OCI-LY7 (cell line): ENCODE results near the gene VIPR2.

Source experiments
- EZH2phosphoT487 ChIP-seq: fragments of 200-600 bp; sonication (generic); IDR thresholded peaks from 2 replicates; pipeline ENCODE4 v1.6.1; 2018; ENCODE audit warnings: low read depth, borderline replicate concordance, mild to moderate bottlenecking, mixed run types, antibody characterized with exemption, low read length, moderate library complexity, mixed read lengths
- TF ChIP-seq, protein P1 (sequence below): fragments of 200-600 bp; sonication (generic); conservative IDR thresholded peaks from 2 replicates; pipeline ENCODE4 v1.5.1; 2014; ENCODE audit warnings: mild to moderate bottlenecking, antibody characterized with exemption, low read length, moderate library complexity, mixed read lengths

DNA sequence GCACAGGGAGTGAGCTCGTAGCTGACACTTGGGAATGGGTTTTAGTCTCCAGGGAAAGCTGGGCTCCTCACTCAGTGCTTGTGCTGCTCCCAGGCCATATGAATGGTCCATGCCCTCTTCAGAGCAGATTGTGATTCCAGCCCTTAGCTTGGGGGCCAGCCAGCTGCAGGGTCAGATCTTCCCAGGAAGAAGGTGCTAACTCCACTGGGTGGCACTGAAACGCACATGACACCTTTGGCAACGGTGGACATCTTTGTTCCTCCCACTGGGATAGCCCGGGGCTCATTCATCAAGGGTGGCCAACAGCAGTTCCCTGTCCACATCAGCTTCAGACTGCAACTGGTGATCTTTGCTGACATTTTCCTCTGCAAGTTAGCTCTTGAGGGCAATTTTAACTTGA lies 159.1 kb downstream of the VIPR2 start:
- TF ChIP-seq, protein P1, sequence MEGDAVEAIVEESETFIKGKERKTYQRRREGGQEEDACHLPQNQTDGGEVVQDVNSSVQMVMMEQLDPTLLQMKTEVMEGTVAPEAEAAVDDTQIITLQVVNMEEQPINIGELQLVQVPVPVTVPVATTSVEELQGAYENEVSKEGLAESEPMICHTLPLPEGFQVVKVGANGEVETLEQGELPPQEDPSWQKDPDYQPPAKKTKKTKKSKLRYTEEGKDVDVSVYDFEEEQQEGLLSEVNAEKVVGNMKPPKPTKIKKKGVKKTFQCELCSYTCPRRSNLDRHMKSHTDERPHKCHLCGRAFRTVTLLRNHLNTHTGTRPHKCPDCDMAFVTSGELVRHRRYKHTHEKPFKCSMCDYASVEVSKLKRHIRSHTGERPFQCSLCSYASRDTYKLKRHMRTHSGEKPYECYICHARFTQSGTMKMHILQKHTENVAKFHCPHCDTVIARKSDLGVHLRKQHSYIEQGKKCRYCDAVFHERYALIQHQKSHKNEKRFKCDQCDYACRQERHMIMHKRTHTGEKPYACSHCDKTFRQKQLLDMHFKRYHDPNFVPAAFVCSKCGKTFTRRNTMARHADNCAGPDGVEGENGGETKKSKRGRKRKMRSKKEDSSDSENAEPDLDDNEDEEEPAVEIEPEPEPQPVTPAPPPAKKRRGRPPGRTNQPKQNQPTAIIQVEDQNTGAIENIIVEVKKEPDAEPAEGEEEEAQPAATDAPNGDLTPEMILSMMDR, result no peak
- TF ChIP-seq EZH2phosphoT487, result no peak
